Measurements from ENCODE around the gene SLC6A5. TPM values are rescaled to one million over a fixed set of nuclear protein-coding genes. Genes with fewer than 3 reads are reported as not detected.

Gene SLC6A5
- total and polyA plus RNA-seq, 2 experiments from 2014 or later = 0.03 TPM; not detected in 1

- 82% methylated on average over 4 of the region's 4 CpGs for WGBS (ENCODE audit: low lambda C conversion rate, missing lambda C conversion rate)
- TF ChIP-seq CTCF (IDR thresholded peaks at IDR 0.05; ENCODE audit: poor library complexity) = no peak
- TF ChIP-seq EZH2 (IDR thresholded peaks at IDR 0.05; ENCODE audit: borderline replicate concordance) = no peak
- TF ChIP-seq EZH2phosphoT487 (IDR thresholded peaks at IDR 0.05; ENCODE audit: low read depth, severe bottlenecking, unreplicated experiment) = no peak
- Histone ChIP-seq H4K20me1 (ENCODE audit: insufficient read depth, poor library complexity, severe bottlenecking) (no peaks in the 10 kb centered on the region), H3K36me3 (replicated peaks; ENCODE audit: insufficient read depth, low read depth) (no peaks in the 10 kb centered on the region), H3K4me3 (no peak overlapping the region), H3K27ac (no peak overlapping the region), H2AFZ (no peak overlapping the region), H3K79me2 (no peaks in the 10 kb centered on the region), H3K4me1 (ENCODE audit: insufficient read depth) (no peaks in the 10 kb centered on the region), H3K9me2 (replicated peaks; ENCODE audit: insufficient read depth) (no peaks in the 10 kb centered on the region), H3K4me2 (no peak overlapping the region), H3K9me3 (ENCODE audit: low read depth) (no peaks in the 10 kb centered on the region), H3K27me3 (no peaks in the 10 kb centered on the region)
- no peak for DNase-seq (ENCODE audit: low spot score)
Observed at GRCh38 chr11:20558741-20559140, 40.7 kb upstream of the SLC6A5 start.

GRCh38 chr11:20559523-20560300 is 39.7 kb upstream of the SLC6A5 start:
- Histone ChIP-seq H2AFZ (no peak overlapping the region), H3K36me3 (replicated peaks; ENCODE audit: insufficient read depth, low read depth) (no peaks in the 10 kb centered on the region), H4K20me1 (ENCODE audit: insufficient read depth, poor library complexity, severe bottlenecking) (no peaks in the 10 kb centered on the region), H3K9me2 (replicated peaks; ENCODE audit: insufficient read depth) (no peaks in the 10 kb centered on the region), H3K27ac (no peak overlapping the region), H3K79me2 (no peaks in the 10 kb centered on the region), H3K27me3 (no peaks in the 10 kb centered on the region), H3K9me3 (ENCODE audit: low read depth) (no peaks in the 10 kb centered on the region), H3K4me1 (ENCODE audit: insufficient read depth) (no peaks in the 10 kb centered on the region), H3K4me2 (no peak overlapping the region), H3K4me3 (no peak overlapping the region)
- no peak for TF ChIP-seq EZH2phosphoT487 (IDR thresholded peaks at IDR 0.05; ENCODE audit: low read depth, severe bottlenecking, unreplicated experiment)
- no peak for TF ChIP-seq CTCF (IDR thresholded peaks at IDR 0.05; ENCODE audit: poor library complexity)
- no peak for TF ChIP-seq EZH2 (IDR thresholded peaks at IDR 0.05; ENCODE audit: borderline replicate concordance)
- no peak for DNase-seq (ENCODE audit: low spot score)
- WGBS (ENCODE audit: low lambda C conversion rate, missing lambda C conversion rate) = 93% methylated on average over 4 of the region's 4 CpGs

GRCh38 chr11:20561915-20562314 is 37.5 kb upstream of the SLC6A5 start:
- no peaks in the 10 kb centered on the region for H3K27me3 ChIP-seq
- DNase-seq (ENCODE audit: low spot score) = no peak
- no peaks in the 10 kb centered on the region for H3K4me1 ChIP-seq (ENCODE audit: insufficient read depth)
- H3K4me2 ChIP-seq = no peak overlapping the region
- H3K36me3 ChIP-seq (replicated peaks; ENCODE audit: insufficient read depth, low read depth) = no peaks in the 10 kb centered on the region
- TF ChIP-seq EZH2 (IDR thresholded peaks at IDR 0.05; ENCODE audit: borderline replicate concordance) (no peak), EZH2phosphoT487 (IDR thresholded peaks at IDR 0.05; ENCODE audit: low read depth, severe bottlenecking, unreplicated experiment) (no peak), CTCF (IDR thresholded peaks at IDR 0.05; ENCODE audit: poor library complexity) (no peak)
- no peaks in the 10 kb centered on the region for H4K20me1 ChIP-seq (ENCODE audit: insufficient read depth, poor library complexity, severe bottlenecking)
- H3K79me2 ChIP-seq = no peaks in the 10 kb centered on the region
- no peaks in the 10 kb centered on the region for H3K9me3 ChIP-seq (ENCODE audit: low read depth)
- H3K4me3 ChIP-seq = no peak overlapping the region
- 52% methylated on average over 1 of the region's 1 CpG for WGBS (ENCODE audit: low lambda C conversion rate, missing lambda C conversion rate)
- no peak overlapping the region for H3K27ac ChIP-seq
- no peaks in the 10 kb centered on the region for H3K9me2 ChIP-seq (replicated peaks; ENCODE audit: insufficient read depth)
- H2AFZ ChIP-seq = no peak overlapping the region

Data from hepatocyte (in vitro differentiated cells).